OCI-LY7 (cell line): ENCODE results near the gene LPIN1. TPM values are rescaled to one million over a fixed set of nuclear protein-coding genes. Genes with fewer than 3 reads are reported as not detected.

Experiments used
- BruUV-seq: library from RNA; stranded (reverse); fragments of 400-500 nt; replicated peaks from 2 replicates; lab custom pipeline; 2021; lab: Mats Ljungman, UMichigan
- CTCF ChIA-PET: fragments of 300-600 bp; sonication (Branson Sonifier 250); formaldehyde crosslinking; loops from one replicate; lab custom pipeline; 2022; ENCODE audit warnings: antibody characterized with exemption; ENCODE audit not compliant: unreplicated experiment; lab: Charles Lee
- POLR2A ChIA-PET: fragments of 300-600 bp; sonication (Branson Sonifier 250); formaldehyde crosslinking; loops from one replicate; lab custom pipeline; 2022; ENCODE audit warnings: antibody characterized with exemption; lab: Charles Lee
- DNase-seq: peaks from one replicate; pipeline ENCODE4 v3.0.0-alpha.2; 2015; ENCODE audit warnings: low spot score
- H2AFZ ChIP-seq: fragments of 200-600 bp; sonication (generic), shearing (Covaris generic); 2 replicates; pipeline ENCODE4 v1.6.1; 2014; ENCODE audit warnings: mild to moderate bottlenecking, antibody characterized with exemption, low read length, moderate library complexity
- H3K27ac ChIP-seq: fragments of 200-600 bp; sonication (generic); 2 replicates; pipeline ENCODE4 v1.5.1; 2014; ENCODE audit warnings: mixed run types, low read depth, mild to moderate bottlenecking, moderate library complexity, low read length, inconsistent platforms; ENCODE audit not compliant: poor library complexity, severe bottlenecking
- H3K36me3 ChIP-seq: fragments of 200-600 bp; sonication (generic); 2 replicates; pipeline ENCODE4 v1.6.1; 2014; ENCODE audit warnings: mild to moderate bottlenecking, antibody characterized with exemption, low read length, moderate library complexity, mixed read lengths; ENCODE audit not compliant: insufficient read depth
- H3K4me1 ChIP-seq: fragments of 200-600 bp; sonication (generic); 2 replicates; pipeline ENCODE4 v1.5.1; 2014; ENCODE audit warnings: mild to moderate bottlenecking, low read length; ENCODE audit not compliant: insufficient read depth, poor library complexity, severe bottlenecking
- H3K4me2 ChIP-seq: fragments of 200-600 bp; sonication (generic); 2 replicates; pipeline ENCODE4 v1.6.1; 2014; ENCODE audit warnings: mild to moderate bottlenecking, low read length
- H3K4me3 ChIP-seq: fragments of 200-600 bp; sonication (generic); 2 replicates; pipeline ENCODE4 v1.5.1; 2014; ENCODE audit warnings: mild to moderate bottlenecking, low read depth, low read length; ENCODE audit not compliant: poor library complexity, severe bottlenecking
- H3K79me2 ChIP-seq: fragments of 200-600 bp; sonication (generic); 2 replicates; pipeline ENCODE4 v1.6.1; 2016; ENCODE audit warnings: low read depth, mild to moderate bottlenecking, low read length, moderate library complexity, mixed read lengths; ENCODE audit not compliant: insufficient read depth
- H3K9me2 ChIP-seq: fragments of 200-600 bp; sonication (generic); 2 replicates; pipeline ENCODE4 v1.6.1; 2016; ENCODE audit warnings: mild to moderate bottlenecking, low read length, mixed read lengths; ENCODE audit not compliant: insufficient read depth
- H3K9me3 ChIP-seq: fragments of 200-600 bp; sonication (generic); 2 replicates; pipeline ENCODE4 v1.6.1; 2014; ENCODE audit warnings: mild to moderate bottlenecking, mixed run types, low read length, mixed read lengths
- H4K20me1 ChIP-seq: fragments of 200-600 bp; sonication (generic); 2 replicates; pipeline ENCODE4 v1.6.1; 2014; ENCODE audit warnings: mild to moderate bottlenecking, antibody characterized with exemption, low read length, moderate library complexity, mixed read lengths; ENCODE audit not compliant: insufficient read depth
- EZH2phosphoT487 ChIP-seq: fragments of 200-600 bp; sonication (generic); IDR thresholded peaks from 2 replicates; pipeline ENCODE4 v1.6.1; 2018; ENCODE audit warnings: low read depth, borderline replicate concordance, mild to moderate bottlenecking, mixed run types, antibody characterized with exemption, low read length, moderate library complexity, mixed read lengths
- intact Hi-C: fragments of 100-400 bp; cut with micrococcal nuclease; formaldehyde crosslinking; loops from one replicate; pipeline ENCODE4 v1.10.0; 2022; ENCODE audit not compliant: unreplicated experiment
- total RNA-seq, 2 experiments: library from RNA; depleted of rRNA in 1 of 2; stranded (reverse); fragments of >200 nt in 1 of 2; shearing (Covaris generic) in 1 of 2; gene quantifications; 2 replicates each; pipeline ENCODE4 v1.2.3, GENCODE V29; 2014 to 2022
- TF ChIP-seq, protein P1 (sequence below): fragments of 200-600 bp; sonication (generic); conservative IDR thresholded peaks from 2 replicates; pipeline ENCODE4 v1.5.1; 2014; ENCODE audit warnings: mild to moderate bottlenecking, antibody characterized with exemption, low read length, moderate library complexity, mixed read lengths

The LPIN1 gene
- total RNA-seq, 2 experiments from 2014 or later: 56.9 to 70.2 TPM

- Histone ChIP-seq H2AFZ (no peak overlapping the region), H4K20me1 (no peaks in the 10 kb centered on the region), H3K27ac (no peak overlapping the region), H3K4me2 (no peak overlapping the region), H3K36me3 (no peaks in the 10 kb centered on the region), H3K4me3 (no peak overlapping the region), H3K79me2 (no peaks in the 10 kb centered on the region), H3K9me3 (no peaks in the 10 kb centered on the region), H3K9me2 (no peaks in the 10 kb centered on the region), H3K4me1 (no peaks in the 10 kb centered on the region)
- POLR2A ChIA-PET: no interaction called here
- CTCF ChIA-PET: no interaction called here
- TF ChIP-seq, protein P1, sequence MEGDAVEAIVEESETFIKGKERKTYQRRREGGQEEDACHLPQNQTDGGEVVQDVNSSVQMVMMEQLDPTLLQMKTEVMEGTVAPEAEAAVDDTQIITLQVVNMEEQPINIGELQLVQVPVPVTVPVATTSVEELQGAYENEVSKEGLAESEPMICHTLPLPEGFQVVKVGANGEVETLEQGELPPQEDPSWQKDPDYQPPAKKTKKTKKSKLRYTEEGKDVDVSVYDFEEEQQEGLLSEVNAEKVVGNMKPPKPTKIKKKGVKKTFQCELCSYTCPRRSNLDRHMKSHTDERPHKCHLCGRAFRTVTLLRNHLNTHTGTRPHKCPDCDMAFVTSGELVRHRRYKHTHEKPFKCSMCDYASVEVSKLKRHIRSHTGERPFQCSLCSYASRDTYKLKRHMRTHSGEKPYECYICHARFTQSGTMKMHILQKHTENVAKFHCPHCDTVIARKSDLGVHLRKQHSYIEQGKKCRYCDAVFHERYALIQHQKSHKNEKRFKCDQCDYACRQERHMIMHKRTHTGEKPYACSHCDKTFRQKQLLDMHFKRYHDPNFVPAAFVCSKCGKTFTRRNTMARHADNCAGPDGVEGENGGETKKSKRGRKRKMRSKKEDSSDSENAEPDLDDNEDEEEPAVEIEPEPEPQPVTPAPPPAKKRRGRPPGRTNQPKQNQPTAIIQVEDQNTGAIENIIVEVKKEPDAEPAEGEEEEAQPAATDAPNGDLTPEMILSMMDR: no peak
- no peak for TF ChIP-seq EZH2phosphoT487
- no peak for DNase-seq
- intact Hi-C loops: no loop called here
- BruUV-seq: no TSS peak
These were observed 43.5 kb upstream of the LPIN1 start for GRCh38 chr2:11702946-11703345.

DNA sequence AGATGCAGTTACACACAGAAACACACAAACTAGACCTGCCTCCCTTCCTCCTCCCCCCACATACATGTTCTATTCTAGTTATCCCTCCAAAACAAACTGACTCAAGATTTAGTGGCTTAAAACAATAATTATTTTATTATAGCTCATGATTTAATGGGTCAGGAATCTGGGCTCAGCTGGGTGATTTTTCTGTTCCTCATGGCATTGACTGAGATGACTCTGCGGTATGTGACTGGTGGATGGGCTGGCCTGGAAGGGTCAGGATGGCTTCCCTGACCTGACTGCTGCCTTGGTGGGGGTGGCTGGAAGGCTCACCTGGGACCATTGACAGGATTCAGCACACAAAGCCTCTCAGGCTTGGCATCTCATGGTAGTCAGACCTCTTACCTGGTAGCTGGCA lies 42.7 kb upstream of the LPIN1 start:
- ChIA-PET POLR2A (no interaction called here), CTCF (no interaction called here)
- H4K20me1 ChIP-seq: no peaks in the 10 kb centered on the region
- H3K4me2 ChIP-seq: no peak overlapping the region
- no peaks in the 10 kb centered on the region for H3K9me3 ChIP-seq
- no peaks in the 10 kb centered on the region for H3K79me2 ChIP-seq
- H3K9me2 ChIP-seq: no peaks in the 10 kb centered on the region
- no peak overlapping the region for H2AFZ ChIP-seq
- BruUV-seq: no TSS peak
- no peak overlapping the region for H3K27ac ChIP-seq
- TF ChIP-seq EZH2phosphoT487: no peak
- TF ChIP-seq, protein P1: no peak
- no peaks in the 10 kb centered on the region for H3K36me3 ChIP-seq
- no peak overlapping the region for H3K4me3 ChIP-seq
- intact Hi-C loops: no loop called here
- no peak for DNase-seq
- no peaks in the 10 kb centered on the region for H3K4me1 ChIP-seq

DNA sequence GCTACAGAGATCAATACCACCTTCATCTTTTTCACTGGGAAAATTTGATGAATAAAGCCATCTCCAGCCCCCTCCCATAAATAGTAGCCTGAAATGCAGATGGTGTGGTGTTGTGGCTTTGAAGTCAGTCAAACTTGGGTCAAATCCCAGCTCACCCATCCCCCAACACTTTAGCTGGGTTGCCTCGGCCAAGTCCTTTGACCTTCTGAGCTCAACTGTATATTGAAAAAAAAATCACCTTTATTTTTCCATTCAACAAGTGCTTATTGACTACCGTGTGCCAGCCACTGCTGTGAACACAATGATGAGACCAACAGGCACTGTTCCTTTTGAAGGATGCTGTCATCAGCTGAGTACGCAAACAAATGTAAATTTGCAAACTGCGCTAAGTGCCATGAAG lies 41.4 kb upstream of the LPIN1 start:
- H3K4me2 ChIP-seq: no peak overlapping the region
- H3K36me3 ChIP-seq: no peaks in the 10 kb centered on the region
- no peak overlapping the region for H3K27ac ChIP-seq
- H3K4me1 ChIP-seq: no peaks in the 10 kb centered on the region
- H4K20me1 ChIP-seq: no peaks in the 10 kb centered on the region
- TF ChIP-seq, protein P1: no peak
- no peak for TF ChIP-seq EZH2phosphoT487
- POLR2A ChIA-PET: no interaction called here
- DNase-seq: no peak
- no TSS peak for BruUV-seq
- H3K79me2 ChIP-seq: no peaks in the 10 kb centered on the region
- CTCF ChIA-PET: no interaction called here
- no peak overlapping the region for H3K4me3 ChIP-seq
- intact Hi-C loops: no loop called here
- no peak overlapping the region for H2AFZ ChIP-seq
- no peaks in the 10 kb centered on the region for H3K9me2 ChIP-seq
- H3K9me3 ChIP-seq: no peaks in the 10 kb centered on the region
